Inflammatory macrophage treated with lipopolysaccharide for 4 hours (primary cell): Measurements from ENCODE around the gene USP49.

Experiments
- DNase-seq: peaks from one replicate; pipeline ENCODE4 v3.0.0-alpha.2; 2020

The USP49 gene

GRCh38 chr6:41927253-41927652 lies 32.1 kb upstream of the USP49 start:
- DNase-seq: no peak

GRCh38 chr6:41922154-41922553 lies 27.0 kb upstream of the USP49 start:
- DNase-seq: no peak

GRCh38 chr6:41921712-41921998 lies 26.5 kb upstream of the USP49 start:
- DNase-seq: peak; percentile 49

GRCh38 chr6:41920921-41921711 lies 25.9 kb upstream of the USP49 start, which contains the start of the genes BYSL and MED20:
BYSL (plus strand) TSS chr6:41921499; CDS start chr6:41921563, 64 bp downstream.
MED20 (minus strand) TSS chr6:41921139; CDS start chr6:41921018, 121 bp downstream.
- DNase-seq: peak; percentile 99

GRCh38 chr6:41917528-41917927 lies 22.4 kb upstream of the USP49 start:
- DNase-seq: peak; percentile 35

- no peak for DNase-seq
These were observed 19.8 kb upstream of the USP49 start for GRCh38 chr6:41914869-41915530.

- no peak for DNase-seq
These were observed 19.2 kb upstream of the USP49 start for GRCh38 chr6:41914343-41914742.

- DNase-seq: no peak
These were observed 14.6 kb upstream of the USP49 start for GRCh38 chr6:41909727-41910126.

- DNase-seq: peak; percentile 60
These were observed 6.8 kb upstream of the USP49 start for GRCh38 chr6:41901882-41902519.

- DNase-seq: peak; percentile 61
These were observed 5.7 kb upstream of the USP49 start for GRCh38 chr6:41900861-41901260.

- DNase-seq: peak; percentile 42
These were observed 1.1 kb upstream of the USP49 start for GRCh38 chr6:41896281-41896680.

- peak; percentile 7 for DNase-seq
These were observed 542 bp downstream of the USP49 start for GRCh38 chr6:41894366-41895299.

GRCh38 chr6:41892921-41893564 lies 2.1 kb downstream of the USP49 start:
- DNase-seq: no peak

- no peak for DNase-seq
These were observed 7.8 kb downstream of the USP49 start for GRCh38 chr6:41887331-41887751.

- no peak for DNase-seq
These were observed 9.2 kb downstream of the USP49 start for GRCh38 chr6:41885930-41886329.

GRCh38 chr6:41884957-41885356 lies 10.2 kb downstream of the USP49 start:
- DNase-seq: no peak

GRCh38 chr6:41881506-41881905 lies 13.7 kb downstream of the USP49 start:
- no peak for DNase-seq

- DNase-seq: no peak
These were observed 16.2 kb downstream of the USP49 start for GRCh38 chr6:41878961-41879405.

GRCh38 chr6:41878246-41878645 lies 16.9 kb downstream of the USP49 start:
- DNase-seq: no peak

GRCh38 chr6:41877051-41877680 lies 18.0 kb downstream of the USP49 start:
- DNase-seq: no peak

- no peak for DNase-seq
These were observed 20.4 kb downstream of the USP49 start for GRCh38 chr6:41874741-41875140.

GRCh38 chr6:41872147-41872546 lies 23.0 kb downstream of the USP49 start:
- peak; percentile 64 for DNase-seq
